KMS-11 (cell line): ENCODE results near the gene HIVEP1.

Experiments used
- H2AFZ ChIP-seq: fragments of 200-600 bp; sonication (generic); 2 replicates; pipeline ENCODE4 v1.6.1; 2016; ENCODE audit warnings: antibody characterized with exemption, mixed run types, low read depth
- H3K27ac ChIP-seq: fragments of 200-600 bp; sonication (generic); 2 replicates; pipeline ENCODE4 v1.6.1; 2016; ENCODE audit warnings: mild to moderate bottlenecking, mixed run types
- H3K27me3 ChIP-seq: fragments of 200-600 bp; sonication (generic); 2 replicates; pipeline ENCODE4 v1.6.1; 2017; ENCODE audit warnings: mild to moderate bottlenecking, low read depth, mixed run types, moderate library complexity; ENCODE audit not compliant: insufficient read depth
- H3K36me3 ChIP-seq: fragments of 200-600 bp; sonication (generic); 2 replicates; pipeline ENCODE4 v1.6.1; 2017; ENCODE audit warnings: mild to moderate bottlenecking, mixed run types; ENCODE audit not compliant: insufficient read depth
- H3K4me1 ChIP-seq: fragments of 200-600 bp; sonication (generic); 2 replicates; pipeline ENCODE4 v1.6.1; 2016; ENCODE audit warnings: mild to moderate bottlenecking, low read depth, mixed run types; ENCODE audit not compliant: poor library complexity, severe bottlenecking
- H3K4me2 ChIP-seq: fragments of 200-600 bp; sonication (generic); 2 replicates; pipeline ENCODE4 v1.7.0; 2016; ENCODE audit warnings: mild to moderate bottlenecking, mixed run types
- H3K4me3 ChIP-seq: fragments of 200-600 bp; sonication (generic); IDR thresholded peaks from 2 replicates; pipeline ENCODE4 v1.6.1; 2017; ENCODE audit warnings: low read depth, low read length, mixed read lengths; ENCODE audit not compliant: insufficient read depth
- H3K79me2 ChIP-seq: fragments of 200-600 bp; sonication (generic); 2 replicates; pipeline ENCODE4 v1.6.1; 2016; ENCODE audit warnings: low read depth, mixed run types; ENCODE audit not compliant: insufficient read depth
- H3K9ac ChIP-seq: fragments of 200-600 bp; sonication (generic); 2 replicates; pipeline ENCODE4 v1.6.1; 2016; ENCODE audit warnings: mild to moderate bottlenecking, mixed run types
- H4K20me1 ChIP-seq: fragments of 200-600 bp; sonication (generic); 2 replicates; pipeline ENCODE4 v1.6.1; 2016; ENCODE audit warnings: mild to moderate bottlenecking, mixed run types; ENCODE audit not compliant: insufficient read depth
- CTCF ChIP-seq: fragments of 200-600 bp; sonication (generic); conservative IDR thresholded peaks from 2 replicates; pipeline ENCODE4 v1.6.1; 2017; ENCODE audit warnings: low read depth, mild to moderate bottlenecking, antibody characterized with exemption, low read length, moderate library complexity, mixed read lengths

HIVEP1 gene

GRCh38 chr6:12007473-12007872 is 4.6 kb upstream of the HIVEP1 start:
- Histone ChIP-seq H3K27me3 (no peaks in the 10 kb centered on the region), H3K27ac (peak overlapping the region; percentile 91), H3K4me2 (peak overlapping the region; percentile 72), H3K4me1 (peaks cover 12% of the 10 kb centered on the region), H3K9ac (peak overlapping the region; percentile 96), H3K36me3 (no peaks in the 10 kb centered on the region), H4K20me1 (no peaks in the 10 kb centered on the region), H3K79me2 (peaks cover 17% of the 10 kb centered on the region; the same call in 1 of the 2 replicates), H2AFZ (peak overlapping the region; percentile 76; the same call in 1 of the 2 replicates), H3K4me3 (no peak overlapping the region)
- TF ChIP-seq CTCF = no peak

GRCh38 chr6:12007887-12008286 is 4.2 kb upstream of the HIVEP1 start:
- peak overlapping the region; percentile 76; the same call in 1 of the 2 replicates for H2AFZ ChIP-seq

GRCh38 chr6:12008366-12009179 is 3.5 kb upstream of the HIVEP1 start:
- Histone ChIP-seq H3K9ac (peak overlapping the region; percentile 96), H3K4me3 (no peak overlapping the region), H3K27me3 (no peaks in the 10 kb centered on the region), H3K4me1 (peaks cover 14% of the 10 kb centered on the region), H2AFZ (peak overlapping the region; percentile 76), H3K4me2 (peak overlapping the region; percentile 72), H3K79me2 (peaks cover 27% of the 10 kb centered on the region), H3K36me3 (no peaks in the 10 kb centered on the region), H4K20me1 (no peaks in the 10 kb centered on the region), H3K27ac (peak overlapping the region; percentile 91)
- no peak for TF ChIP-seq CTCF

More at GRCh38 chr6:12007887-12008286, 4.2 kb upstream of the HIVEP1 start:
- Histone ChIP-seq H3K79me2 (peaks cover 20% of the 10 kb centered on the region; the same call in 1 of the 2 replicates), H4K20me1 (no peaks in the 10 kb centered on the region), H3K27me3 (no peaks in the 10 kb centered on the region), H3K27ac (peak overlapping the region; percentile 91), H3K4me3 (no peak overlapping the region), H3K36me3 (no peaks in the 10 kb centered on the region), H3K4me1 (peaks cover 12% of the 10 kb centered on the region), H3K9ac (peak overlapping the region; percentile 96), H3K4me2 (peak overlapping the region; percentile 72)
- no peak for TF ChIP-seq CTCF

GRCh38 chr6:12009180-12009685 is 2.9 kb upstream of the HIVEP1 start:
- TF ChIP-seq CTCF = no peak
- H3K27me3 ChIP-seq = no peaks in the 10 kb centered on the region
- H3K4me3 ChIP-seq = no peak overlapping the region
- H3K9ac ChIP-seq = peak overlapping the region; percentile 96
- H3K79me2 ChIP-seq = peaks cover 33% of the 10 kb centered on the region
- H3K36me3 ChIP-seq = no peaks in the 10 kb centered on the region
- no peaks in the 10 kb centered on the region for H4K20me1 ChIP-seq
- peak overlapping the region; percentile 3; the same call in 1 of the 2 replicates for H2AFZ ChIP-seq
- H3K4me1 ChIP-seq = peaks cover 21% of the 10 kb centered on the region
- H3K27ac ChIP-seq = peak overlapping the region; percentile 91
- H3K4me2 ChIP-seq = peak overlapping the region; percentile 97
